Measurements from ENCODE around the gene HTT. TPM values are rescaled to one million over a fixed set of nuclear protein-coding genes. Genes with fewer than 3 reads are reported as not detected.

The HTT gene
- total and polyA plus RNA-seq, 5 donors from 2014 or later = 4.8 to 101 (median 6.4) TPM

- Histone ChIP-seq H3K36me3 (ENCODE audit: control insufficient read depth, insufficient read depth, low read length) (peaks cover 4% of the 10 kb centered on the region), H3K27ac (ENCODE audit: insufficient read depth, low read length, poor library complexity, severe bottlenecking) (peak overlapping the region; percentile 81), H3K9me3 (ENCODE audit: control insufficient read depth in 2 of 2, low read length in 2 of 2) (no peaks in the 10 kb centered on the region), H3K27me3 (ENCODE audit: control insufficient read depth, insufficient read depth, low read length) (no peaks in the 10 kb centered on the region), H3K4me3 (ENCODE audit: low read depth, low read length) (no peak overlapping the region), H3K4me1 (ENCODE audit: control insufficient read depth, insufficient read depth, low read length, poor library complexity, severe bottlenecking) (peaks cover 79% of the 10 kb centered on the region)
- ATAC-seq (ENCODE audit: low read depth in 2 of 2) (no peak), DNase-seq (no peak)
- peak overlapping the region in 1 of 4 donors; percentile 24 for H3K4me3 Mint-ChIP-seq
- peak overlapping the region; percentile 92 to 96 (median 93) for H3K27ac Mint-ChIP-seq
- peaks cover 34 to 86% (median 53%) of the 10 kb centered on the region in 4 donors for H3K4me1 Mint-ChIP-seq
- no peaks in the 10 kb centered on the region for H3K9me3 Mint-ChIP-seq
- H3K36me3 Mint-ChIP-seq = peaks cover 19% of the 10 kb centered on the region
- H3K27me3 Mint-ChIP-seq = no peaks in the 10 kb centered on the region
These were observed 126.1 kb downstream of the HTT start for GRCh38 chr4:3200423-3201090.

GRCh38 chr4:3201718-3202702, 127.5 kb downstream of the HTT start:
- H3K4me1 ChIP-seq (ENCODE audit: control insufficient read depth, insufficient read depth, low read length, poor library complexity, severe bottlenecking) = peaks cover 65% of the 10 kb centered on the region
- DNase-seq (peak; percentile 70 to 98 (median 91)), ATAC-seq (ENCODE audit: low read depth in 2 of 2) (peak; percentile 97 to 98)
- H3K27ac ChIP-seq (ENCODE audit: insufficient read depth, low read length, poor library complexity, severe bottlenecking) = peak overlapping the region; percentile 81
- no peaks in the 10 kb centered on the region for H3K9me3 ChIP-seq (ENCODE audit: control insufficient read depth in 2 of 2, low read length in 2 of 2)
- Mint-ChIP-seq H3K4me1 (peaks cover 28 to 80% (median 43%) of the 10 kb centered on the region in 4 donors), H3K27me3 (no peaks in the 10 kb centered on the region), H3K36me3 (peaks cover 26% of the 10 kb centered on the region), H3K9me3 (no peaks in the 10 kb centered on the region), H3K4me3 (peak overlapping the region; percentile 79 to 91 (median 86)), H3K27ac (peak overlapping the region; percentile 93 to 96 (median 94))
- no peaks in the 10 kb centered on the region for H3K27me3 ChIP-seq (ENCODE audit: control insufficient read depth, insufficient read depth, low read length)
- H3K36me3 ChIP-seq (ENCODE audit: control insufficient read depth, insufficient read depth, low read length) = peaks cover 12% of the 10 kb centered on the region
- H3K4me3 ChIP-seq (ENCODE audit: low read depth, low read length) = peak overlapping the region; percentile 82

DNA sequence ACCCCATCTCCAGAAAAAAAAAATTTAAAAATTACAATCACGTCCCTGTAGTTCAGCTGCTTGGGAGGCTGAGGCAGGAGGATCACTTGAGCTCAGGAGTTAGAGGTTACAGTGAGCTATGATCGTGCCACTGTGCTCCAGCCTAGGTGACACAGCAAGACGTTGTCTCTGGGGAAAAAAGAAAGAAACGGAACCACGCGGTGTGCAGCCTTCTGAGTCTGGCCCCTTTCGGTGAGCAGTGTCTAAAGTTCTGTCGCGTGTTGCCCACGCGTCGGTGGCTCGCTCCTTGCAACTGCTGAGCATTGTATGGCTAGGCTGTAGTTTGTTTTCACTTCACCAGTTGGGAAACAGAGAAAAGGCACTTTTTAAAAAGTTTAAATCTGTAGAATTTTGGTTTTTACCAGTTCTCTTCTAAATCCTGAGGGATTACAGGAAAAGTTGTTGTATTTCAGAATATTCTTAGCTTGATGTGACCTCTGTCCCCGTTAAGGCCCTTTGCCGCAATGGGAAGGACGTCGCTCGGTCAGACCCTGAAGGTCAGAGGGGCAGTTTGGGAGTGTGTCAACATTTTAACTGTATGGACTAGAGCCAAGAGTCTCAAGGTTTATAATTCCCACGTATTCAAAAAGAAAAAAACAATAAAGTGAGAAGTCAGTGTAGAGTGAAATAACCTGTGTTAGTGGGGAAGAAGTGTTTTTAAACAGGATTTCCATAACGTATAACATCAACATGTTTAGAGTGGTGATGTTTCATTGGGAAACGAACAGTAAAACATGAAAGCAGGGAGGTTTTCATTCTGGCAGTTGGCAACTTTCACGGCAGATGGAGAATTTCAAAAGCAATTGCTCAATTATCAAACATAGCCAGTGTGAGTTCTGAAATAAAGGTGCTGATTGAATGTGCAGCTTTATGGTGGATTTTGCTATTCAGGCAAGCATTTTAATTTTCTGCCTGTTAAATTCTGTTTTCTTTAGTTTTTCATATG, 128.6 kb downstream of the HTT start:
- Histone ChIP-seq H3K27ac (ENCODE audit: insufficient read depth, low read length, poor library complexity, severe bottlenecking) (peak overlapping the region; percentile 81), H3K4me3 (ENCODE audit: low read depth, low read length) (peak overlapping the region; percentile 82), H3K36me3 (ENCODE audit: control insufficient read depth, insufficient read depth, low read length) (peaks cover 23% of the 10 kb centered on the region), H3K4me1 (ENCODE audit: control insufficient read depth, insufficient read depth, low read length, poor library complexity, severe bottlenecking) (peaks cover 55% of the 10 kb centered on the region), H3K9me3 (ENCODE audit: control insufficient read depth in 2 of 2, low read length in 2 of 2) (no peaks in the 10 kb centered on the region), H3K27me3 (ENCODE audit: control insufficient read depth, insufficient read depth, low read length) (no peaks in the 10 kb centered on the region)
- peak in 2 of 3 donors; percentile 9 to 74 for DNase-seq
- ATAC-seq (ENCODE audit: low read depth in 2 of 2) = peak; percentile 15
- no peaks in the 10 kb centered on the region for H3K9me3 Mint-ChIP-seq
- peaks cover 32% of the 10 kb centered on the region for H3K36me3 Mint-ChIP-seq
- H3K27me3 Mint-ChIP-seq = no peaks in the 10 kb centered on the region
- peaks cover 33 to 81% (median 43%) of the 10 kb centered on the region in 4 donors for H3K4me1 Mint-ChIP-seq
- peak overlapping the region; percentile 79 to 91 (median 86) for H3K4me3 Mint-ChIP-seq
- peak overlapping the region; percentile 93 to 96 (median 94) for H3K27ac Mint-ChIP-seq

DNA sequence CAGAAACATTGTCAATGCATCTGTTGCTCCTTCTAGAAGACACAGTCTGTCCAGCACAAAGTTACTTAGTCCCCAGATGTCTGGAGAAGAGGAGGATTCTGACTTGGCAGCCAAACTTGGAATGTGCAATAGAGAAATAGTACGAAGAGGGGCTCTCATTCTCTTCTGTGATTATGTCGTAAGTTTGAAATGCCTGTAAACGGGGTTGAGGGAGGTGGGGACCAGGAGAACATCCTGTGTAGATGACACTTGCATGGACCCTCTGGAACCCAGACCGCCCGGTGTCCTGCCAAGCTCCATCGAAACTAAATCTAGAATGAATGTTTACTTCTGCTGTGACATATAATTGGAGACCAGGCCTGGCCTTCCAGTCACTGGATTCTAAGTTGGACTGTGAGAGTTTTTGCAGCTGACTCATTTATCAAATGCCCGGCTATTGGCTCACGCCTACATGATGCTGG, 129.5 kb downstream of the HTT start:
- H3K36me3 ChIP-seq (ENCODE audit: control insufficient read depth, insufficient read depth, low read length) = peaks cover 31% of the 10 kb centered on the region
- H3K27ac ChIP-seq (ENCODE audit: insufficient read depth, low read length, poor library complexity, severe bottlenecking) = peak overlapping the region; percentile 81
- Mint-ChIP-seq H3K9me3 (no peaks in the 10 kb centered on the region), H3K4me1 (peaks cover 35 to 77% (median 45%) of the 10 kb centered on the region in 4 donors), H3K4me3 (peak overlapping the region; percentile 79 to 91 (median 86)), H3K27me3 (no peaks in the 10 kb centered on the region), H3K27ac (peak overlapping the region; percentile 93 to 96 (median 94)), H3K36me3 (peaks cover 36% of the 10 kb centered on the region)
- DNase-seq (no peak), ATAC-seq (ENCODE audit: low read depth in 2 of 2) (no peak)
- H3K27me3 ChIP-seq (ENCODE audit: control insufficient read depth, insufficient read depth, low read length) = no peaks in the 10 kb centered on the region
- peaks cover 55% of the 10 kb centered on the region for H3K4me1 ChIP-seq (ENCODE audit: control insufficient read depth, insufficient read depth, low read length, poor library complexity, severe bottlenecking)
- H3K4me3 ChIP-seq (ENCODE audit: low read depth, low read length) = peak overlapping the region; percentile 82
- H3K9me3 ChIP-seq (ENCODE audit: control insufficient read depth in 2 of 2, low read length in 2 of 2) = no peaks in the 10 kb centered on the region

DNA sequence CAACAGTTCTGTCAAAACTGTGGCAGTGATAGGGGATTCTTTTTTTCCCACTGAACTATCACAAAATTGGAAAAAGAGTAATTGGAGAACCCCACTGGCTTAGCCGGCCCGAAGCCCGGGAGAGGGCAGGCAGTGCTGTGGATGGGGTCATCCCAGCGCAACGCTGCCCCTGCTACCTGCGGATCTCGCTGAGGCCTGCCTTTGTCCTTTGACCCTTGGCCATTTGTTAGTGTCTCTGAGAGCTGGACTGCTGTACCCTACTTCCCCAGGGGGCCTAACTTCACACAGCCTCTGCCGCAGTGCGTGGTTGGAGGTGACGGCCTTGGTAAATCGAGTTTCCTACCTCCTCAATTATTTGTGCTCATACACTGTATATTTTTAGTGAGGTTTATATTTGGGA, 131.5 kb downstream of the HTT start:
- Histone ChIP-seq H3K4me1 (ENCODE audit: control insufficient read depth, insufficient read depth, low read length, poor library complexity, severe bottlenecking) (peaks cover 39% of the 10 kb centered on the region), H3K27me3 (ENCODE audit: control insufficient read depth, insufficient read depth, low read length) (no peaks in the 10 kb centered on the region), H3K36me3 (ENCODE audit: control insufficient read depth, insufficient read depth, low read length) (peaks cover 45% of the 10 kb centered on the region), H3K4me3 (ENCODE audit: low read depth, low read length) (no peak overlapping the region), H3K27ac (ENCODE audit: insufficient read depth, low read length, poor library complexity, severe bottlenecking) (no peak overlapping the region), H3K9me3 (ENCODE audit: control insufficient read depth in 2 of 2, low read length in 2 of 2) (no peaks in the 10 kb centered on the region)
- Mint-ChIP-seq H3K36me3 (peaks cover 48% of the 10 kb centered on the region), H3K4me3 (no peak overlapping the region), H3K27ac (no peak overlapping the region), H3K27me3 (no peaks in the 10 kb centered on the region), H3K9me3 (no peaks in the 10 kb centered on the region), H3K4me1 (peaks cover 35 to 60% (median 39%) of the 10 kb centered on the region in 4 donors)
- DNase-seq (no peak), ATAC-seq (ENCODE audit: low read depth in 2 of 2) (no peak)

DNA sequence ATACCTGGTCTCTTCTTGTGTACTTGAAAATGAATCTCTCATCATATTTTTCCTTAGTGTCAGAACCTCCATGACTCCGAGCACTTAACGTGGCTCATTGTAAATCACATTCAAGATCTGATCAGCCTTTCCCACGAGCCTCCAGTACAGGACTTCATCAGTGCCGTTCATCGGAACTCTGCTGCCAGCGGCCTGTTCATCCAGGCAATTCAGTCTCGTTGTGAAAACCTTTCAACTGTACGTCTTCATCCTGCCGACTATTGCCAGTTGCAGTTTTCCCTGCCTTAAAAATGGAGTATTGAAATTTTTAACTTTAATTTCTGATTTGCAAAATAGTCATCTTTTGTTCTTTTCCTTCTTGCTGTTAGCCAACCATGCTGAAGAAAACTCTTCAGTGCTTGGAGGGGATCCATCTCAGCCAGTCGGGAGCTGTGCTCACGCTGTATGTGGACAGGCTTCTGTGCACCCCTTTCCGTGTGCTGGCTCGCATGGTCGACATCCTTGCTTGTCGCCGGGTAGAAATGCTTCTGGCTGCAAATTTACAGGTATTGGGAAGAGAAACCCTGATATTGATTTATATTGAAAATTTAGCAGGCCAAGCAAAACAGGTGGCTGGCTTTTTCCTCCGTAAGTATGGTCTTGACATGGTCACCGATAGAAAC, 132.1 kb downstream of the HTT start:
- H3K4me1 Mint-ChIP-seq = peaks cover 35 to 56% (median 38%) of the 10 kb centered on the region in 4 donors
- peak overlapping the region in 2 of 3 donors; percentile 60 to 68 for H3K27ac Mint-ChIP-seq
- peaks cover 51% of the 10 kb centered on the region for H3K36me3 ChIP-seq (ENCODE audit: control insufficient read depth, insufficient read depth, low read length)
- no peak overlapping the region for H3K4me3 ChIP-seq (ENCODE audit: low read depth, low read length)
- ATAC-seq (ENCODE audit: low read depth in 2 of 2) (no peak), DNase-seq (no peak)
- peaks cover 33% of the 10 kb centered on the region for H3K4me1 ChIP-seq (ENCODE audit: control insufficient read depth, insufficient read depth, low read length, poor library complexity, severe bottlenecking)
- H3K36me3 Mint-ChIP-seq = peaks cover 47% of the 10 kb centered on the region
- H3K27me3 Mint-ChIP-seq = no peaks in the 10 kb centered on the region
- H3K4me3 Mint-ChIP-seq = no peak overlapping the region
- H3K27me3 ChIP-seq (ENCODE audit: control insufficient read depth, insufficient read depth, low read length) = no peaks in the 10 kb centered on the region
- H3K9me3 Mint-ChIP-seq = no peaks in the 10 kb centered on the region
- no peaks in the 10 kb centered on the region for H3K9me3 ChIP-seq (ENCODE audit: control insufficient read depth in 2 of 2, low read length in 2 of 2)
- no peak overlapping the region for H3K27ac ChIP-seq (ENCODE audit: insufficient read depth, low read length, poor library complexity, severe bottlenecking)

All from CD4-positive, CD25-positive, alpha-beta regulatory T cell (primary cell).